Limb (tissue), 2 donors: ENCODE data around the gene ZNF431.
"Not testable (repeated sequence)": the region's sequence is repeated elsewhere in the genome, so short reads cannot be mapped to it uniquely, and the experiment has no call there.

Source experiments
- DNase-seq, 2 donors: peaks; one replicate each; pipeline ENCODE4 v3.0.0-alpha.2; 2016; ENCODE audit errors: extremely low spot score in 2 of 2

The ZNF431 gene

DNA sequence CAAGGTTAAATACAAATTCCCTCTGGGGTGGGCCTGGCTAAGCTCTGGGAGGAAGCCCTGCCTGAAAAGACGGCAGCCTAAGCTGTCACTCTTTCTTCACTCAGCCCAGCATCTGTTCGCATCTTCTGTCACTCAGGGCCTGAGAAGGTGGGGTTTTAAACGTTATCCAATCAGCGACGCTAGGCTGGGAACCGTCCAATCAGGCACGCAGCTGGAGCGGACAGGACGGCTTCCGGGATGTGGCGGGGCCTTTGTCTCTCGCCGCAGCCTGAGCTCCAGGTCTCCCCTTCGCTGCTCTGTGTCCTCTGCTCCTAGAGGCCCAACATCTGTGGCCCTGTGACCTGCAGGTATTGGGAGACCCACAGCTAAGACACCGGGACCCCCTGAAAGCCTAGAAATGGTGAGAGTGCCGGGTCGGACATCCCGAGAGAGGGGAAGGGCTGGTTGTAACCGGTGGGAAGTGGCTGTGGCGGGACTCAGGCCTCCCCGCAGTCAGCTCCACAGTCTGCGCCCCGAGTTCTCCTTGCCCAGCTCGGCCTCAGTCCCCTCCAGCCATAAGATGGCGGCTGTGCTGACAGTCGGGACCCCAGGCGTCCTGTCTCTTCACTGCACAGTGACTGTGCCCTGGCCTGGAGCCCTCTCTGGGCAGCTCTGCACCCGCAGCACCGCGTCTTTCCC lies at the start of gene ZNF431:
Gene ZNF431 (plus strand): TSS at position 254 of the 678 bp plus-strand sequence. CDS start 144 bp downstream, at position 398.
- peak; percentile 92 to 95 for DNase-seq

DNA sequence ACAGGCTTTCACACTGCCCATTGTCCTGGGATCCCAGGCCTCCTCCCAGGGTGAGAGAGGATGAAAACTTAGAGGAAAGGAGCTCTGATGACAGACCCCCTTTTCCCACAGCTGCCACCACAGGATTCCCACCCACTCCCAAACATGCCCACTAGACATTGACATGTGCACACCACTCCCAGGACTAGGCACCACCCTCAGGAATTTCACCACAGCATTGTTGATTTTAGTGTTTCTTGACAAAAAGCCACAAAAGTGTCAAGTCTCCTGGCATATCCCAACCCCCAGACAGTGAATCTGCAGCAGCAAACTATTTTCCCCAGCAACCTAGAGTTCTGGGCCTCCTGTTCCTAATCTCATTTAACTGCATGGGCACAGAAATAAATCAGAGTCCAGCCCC lies 49.7 kb upstream of the ZNF431 start:
- no peak for DNase-seq

DNA sequence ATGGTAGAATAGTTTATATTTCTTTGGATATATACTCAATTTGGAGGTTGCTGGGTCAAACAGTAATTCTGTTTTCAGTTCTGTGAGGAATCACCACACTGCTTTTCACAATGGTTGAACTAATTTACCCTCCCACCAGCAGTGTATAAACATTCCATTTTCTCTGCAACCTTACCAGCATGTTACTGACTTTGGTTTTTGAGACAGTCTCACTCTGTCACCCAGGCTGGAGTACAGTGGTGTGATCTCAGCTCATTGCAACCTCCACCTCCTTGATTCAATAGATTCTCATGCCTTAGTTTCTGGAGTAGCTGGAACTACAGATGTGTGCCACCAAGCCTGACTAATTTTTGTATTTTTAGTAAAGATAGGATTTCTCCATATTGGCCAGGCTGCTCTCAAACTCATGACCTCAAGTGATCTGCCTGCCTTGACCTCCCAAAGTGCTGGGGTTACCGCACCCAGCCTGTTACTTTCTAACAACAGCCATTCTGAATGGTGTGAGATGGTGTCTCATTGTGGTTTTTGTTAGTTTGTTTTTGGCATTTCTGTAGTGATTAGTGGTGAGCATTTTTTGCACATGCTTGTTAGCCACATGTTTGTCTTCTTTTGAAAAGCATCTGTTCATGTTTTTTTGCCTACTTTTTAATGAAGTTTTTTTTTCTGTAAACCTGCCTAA lies 47.4 kb upstream of the ZNF431 start:
- DNase-seq: no peak

DNA sequence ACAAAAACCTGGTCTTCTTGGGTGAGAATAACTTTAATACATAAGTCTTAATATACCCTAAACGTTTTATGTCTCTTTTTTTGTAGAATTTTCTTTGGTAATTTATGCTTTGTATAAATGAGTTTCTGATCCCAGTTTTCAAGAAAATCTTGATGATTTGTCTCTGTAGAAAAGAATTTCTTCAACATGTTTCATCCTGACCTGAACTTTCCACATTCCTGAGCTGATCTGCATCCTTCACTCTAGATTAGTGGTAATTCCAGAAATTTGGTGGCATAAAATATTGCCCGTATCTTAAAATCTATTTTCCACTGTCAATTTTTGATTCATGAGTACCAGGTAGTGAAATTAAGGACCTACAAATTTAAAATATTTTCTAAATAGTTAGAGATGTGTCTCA lies 43.5 kb upstream of the ZNF431 start:
- no peak for DNase-seq

DNA sequence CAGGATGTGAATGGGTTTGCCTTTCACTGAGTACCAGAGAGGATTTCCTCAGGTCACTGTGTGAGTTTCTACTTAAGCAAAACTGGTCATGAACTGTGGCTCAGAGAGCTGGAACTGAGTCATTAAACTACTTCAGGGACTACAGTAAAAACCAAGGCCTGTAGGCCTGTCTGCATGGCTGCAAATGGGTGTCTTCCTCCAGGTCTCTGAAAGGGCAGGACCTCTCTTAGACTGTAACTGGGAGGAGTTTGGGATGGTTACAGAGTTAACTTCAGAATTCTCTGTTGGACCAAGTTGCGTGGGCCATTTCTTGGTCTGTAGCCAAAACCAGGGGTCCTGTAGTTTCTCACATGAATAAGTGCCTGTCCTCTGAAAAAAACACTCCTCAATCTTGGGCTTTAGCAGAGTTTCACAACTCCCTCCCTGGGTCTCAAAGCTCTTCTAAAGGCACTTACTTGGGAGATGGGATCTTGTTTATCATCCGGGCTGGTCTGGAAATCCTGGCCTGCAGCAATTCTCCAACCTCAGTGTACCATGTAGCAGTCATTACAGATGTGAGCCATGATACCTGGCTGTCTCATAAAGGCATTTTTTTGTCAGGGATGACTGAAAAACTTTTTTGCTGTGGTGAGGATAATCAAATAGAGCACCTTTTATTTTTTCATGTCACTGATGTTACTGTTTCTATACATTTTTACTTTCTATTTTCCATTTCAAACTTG lies 40.2 kb upstream of the ZNF431 start:
- no peak for DNase-seq

DNA sequence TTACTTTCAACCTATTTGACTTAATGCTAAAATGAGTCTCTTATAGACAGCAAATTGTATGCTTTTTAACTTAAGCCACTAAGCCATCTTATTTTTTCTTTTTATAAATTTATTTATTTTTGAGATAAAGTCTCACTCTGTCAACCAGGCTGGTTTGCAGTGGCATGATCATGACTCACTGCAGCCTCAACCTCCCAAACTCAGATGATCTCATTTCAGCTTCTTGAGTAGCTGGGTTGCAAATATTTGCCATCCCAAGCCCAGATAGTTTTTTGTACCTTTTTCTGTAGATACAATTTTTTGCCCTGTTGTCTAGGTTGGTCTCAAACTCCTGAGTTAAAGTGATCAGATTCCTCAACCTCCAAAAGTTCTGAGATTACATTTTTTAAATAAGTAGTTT lies 32.7 kb upstream of the ZNF431 start:
- no peak for DNase-seq

DNA sequence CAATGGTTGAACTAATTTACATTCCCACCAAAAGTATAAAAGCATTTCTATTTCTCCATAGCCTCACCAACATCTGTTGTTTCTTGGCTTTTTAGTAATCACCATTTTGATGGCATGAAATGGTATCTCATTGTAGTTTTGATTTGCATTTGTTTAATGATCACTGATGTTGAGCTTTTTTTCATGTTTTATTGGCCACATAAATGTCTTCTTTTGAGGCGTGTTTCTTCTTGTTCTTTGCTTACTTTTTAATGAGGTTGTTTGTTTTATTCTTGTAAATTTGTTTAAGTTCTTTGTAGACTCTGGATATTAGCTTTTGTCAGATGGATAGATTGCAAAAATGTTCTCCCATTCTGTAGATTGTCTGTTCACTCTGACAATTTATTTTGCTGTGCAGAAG lies 31.7 kb upstream of the ZNF431 start:
- DNase-seq: no peak

DNA sequence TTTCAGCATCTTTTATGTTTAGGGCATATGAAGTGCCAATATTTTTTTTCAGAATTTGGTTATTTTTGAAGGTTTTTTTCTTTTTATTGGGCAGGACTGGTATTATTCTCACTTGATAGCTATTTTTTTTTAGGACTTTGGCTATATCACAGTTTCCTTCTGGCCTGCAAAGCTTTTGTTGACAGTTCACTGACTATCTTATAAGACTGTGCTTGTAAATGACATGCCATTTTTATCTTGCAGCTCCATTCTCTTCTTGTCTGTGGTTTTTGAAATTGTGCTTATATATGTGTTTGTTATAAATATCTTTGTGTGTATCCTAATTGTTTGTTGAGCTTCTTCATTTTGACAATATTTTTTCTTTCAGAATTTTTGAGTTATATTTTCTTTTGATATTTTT lies 26.4 kb upstream of the ZNF431 start:
- DNase-seq: no peak

DNA sequence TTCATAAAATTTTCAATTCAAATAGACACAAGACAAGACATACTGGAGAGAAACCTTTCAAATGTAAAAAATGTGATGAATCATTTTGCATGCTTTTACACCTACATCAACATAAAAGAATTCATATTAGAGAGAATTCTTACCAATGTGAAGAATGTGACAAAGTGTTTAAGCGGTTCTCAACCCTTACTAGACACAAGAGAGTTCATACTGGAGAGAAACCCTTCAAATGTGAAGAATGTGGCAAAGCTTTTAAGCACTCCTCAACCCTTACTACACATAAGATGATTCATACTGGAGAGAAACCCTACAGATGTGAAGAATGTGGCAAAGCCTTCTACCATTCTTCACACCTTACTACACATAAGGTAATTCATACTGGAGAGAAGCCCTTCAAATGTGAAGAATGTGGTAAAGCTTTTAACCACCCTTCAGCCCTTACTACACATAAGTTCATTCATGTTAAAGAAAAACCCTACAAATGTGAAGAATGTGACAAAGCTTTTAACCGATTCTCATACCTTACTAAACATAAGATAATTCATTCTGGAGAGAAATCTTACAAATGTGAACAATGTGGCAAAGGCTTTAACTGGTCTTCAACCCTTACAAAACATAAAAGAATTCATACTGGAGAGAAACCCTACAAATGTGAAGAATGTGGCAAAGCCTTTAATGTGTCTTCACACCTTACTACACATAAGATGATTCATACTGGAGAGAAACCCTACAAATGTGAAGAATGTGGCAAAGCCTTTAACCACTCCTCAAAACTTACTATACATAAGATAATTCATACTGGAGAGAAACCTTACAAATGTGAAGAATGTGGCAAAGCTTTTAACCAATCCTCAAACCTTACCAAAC lies 24.6 kb upstream of the ZNF431 start:
- no peak for DNase-seq

DNA sequence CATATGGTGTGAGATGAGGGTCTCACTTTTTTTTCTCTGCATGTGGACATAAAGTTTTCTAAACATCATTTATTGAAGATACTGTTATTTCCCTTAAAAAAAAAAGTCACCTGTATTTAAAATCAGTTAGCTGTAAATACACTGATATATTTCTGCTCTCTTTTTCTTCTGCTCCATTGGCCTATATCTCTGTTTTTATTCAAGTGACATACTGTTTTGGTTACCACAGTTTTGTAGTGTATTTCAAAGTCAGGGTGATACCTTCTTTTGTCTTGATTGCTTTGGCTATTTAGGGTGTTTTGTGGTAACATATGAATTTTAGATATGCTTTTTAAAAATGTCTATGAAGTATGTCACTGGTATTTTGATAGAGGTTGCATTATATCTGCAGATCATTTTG lies 15.8 kb upstream of the ZNF431 start:
- DNase-seq: no peak

DNA sequence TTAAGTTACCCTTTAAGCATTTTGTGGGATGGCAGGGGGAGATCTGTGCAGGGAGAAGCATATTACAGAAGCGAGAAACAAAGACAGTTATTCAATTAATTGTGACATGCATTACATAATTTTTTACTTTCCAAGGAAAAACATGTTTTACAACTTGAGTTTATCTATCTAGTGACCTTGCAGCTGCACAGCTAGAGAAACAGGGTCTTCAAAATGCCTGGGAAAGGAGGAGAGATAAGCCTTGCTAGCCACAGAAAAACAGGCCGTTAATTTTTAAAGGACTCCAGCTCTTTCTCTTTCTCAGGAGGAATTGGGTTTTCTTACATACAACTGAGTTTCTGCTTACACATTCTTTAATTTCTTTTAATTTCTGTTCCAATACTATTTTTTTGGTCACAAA lies 14.8 kb upstream of the ZNF431 start:
- DNase-seq: no peak

DNA sequence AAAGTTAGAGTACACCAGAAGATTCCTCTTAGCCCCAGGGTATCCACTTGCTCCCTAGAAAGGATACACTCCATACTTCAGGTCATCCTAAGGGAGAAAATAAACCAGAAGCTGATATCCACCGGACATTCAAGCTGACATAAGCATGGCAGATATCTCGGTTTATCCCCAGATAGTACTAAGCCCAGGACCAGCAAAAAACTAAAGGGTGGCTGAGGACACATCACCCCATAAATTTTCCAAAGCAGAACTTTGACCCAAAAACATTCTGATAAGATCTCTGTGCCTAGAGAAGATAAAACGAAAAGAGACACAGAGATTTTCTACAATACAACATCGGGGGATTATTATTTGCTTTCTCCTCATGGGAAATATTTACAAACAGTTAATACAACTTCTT lies 13.9 kb upstream of the ZNF431 start:
- no peak for DNase-seq

DNA sequence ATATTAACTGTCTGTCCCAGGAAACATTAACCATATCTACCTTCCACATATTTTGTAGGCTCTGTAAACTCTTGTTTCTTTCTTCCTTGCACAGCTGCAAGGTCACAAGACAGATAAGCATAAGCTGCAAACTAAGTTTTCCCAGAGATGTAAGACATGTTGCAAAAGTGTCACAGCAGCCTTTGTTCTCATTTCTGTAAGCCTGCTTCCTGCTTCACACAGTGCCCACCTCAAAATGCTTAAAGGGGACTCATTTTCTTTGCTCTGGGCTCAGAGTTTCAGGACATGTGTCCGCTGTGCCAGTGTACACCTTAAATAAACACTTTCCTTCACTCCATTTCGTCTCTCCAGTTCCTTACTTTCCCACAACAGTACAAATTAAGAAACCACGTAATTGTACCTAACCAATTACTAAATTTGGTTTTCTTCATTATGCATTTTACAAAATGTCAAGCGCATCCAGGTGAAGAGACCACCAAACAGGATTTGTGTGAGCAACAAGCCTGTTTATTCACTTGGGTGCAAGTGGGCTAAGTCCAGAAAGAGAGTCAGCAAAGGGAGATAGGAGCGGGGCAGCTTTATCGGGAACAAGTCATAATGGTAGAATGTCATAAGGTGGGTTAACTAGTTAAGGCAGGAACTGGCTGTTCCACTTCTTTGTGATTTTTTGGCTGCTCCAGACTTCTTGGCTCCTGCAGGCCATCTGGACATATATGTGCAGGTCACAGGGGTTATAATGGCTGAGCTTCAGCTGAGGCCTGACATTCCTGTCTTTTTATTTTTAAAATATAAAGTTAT lies 12.7 kb upstream of the ZNF431 start:
- no peak for DNase-seq

DNA sequence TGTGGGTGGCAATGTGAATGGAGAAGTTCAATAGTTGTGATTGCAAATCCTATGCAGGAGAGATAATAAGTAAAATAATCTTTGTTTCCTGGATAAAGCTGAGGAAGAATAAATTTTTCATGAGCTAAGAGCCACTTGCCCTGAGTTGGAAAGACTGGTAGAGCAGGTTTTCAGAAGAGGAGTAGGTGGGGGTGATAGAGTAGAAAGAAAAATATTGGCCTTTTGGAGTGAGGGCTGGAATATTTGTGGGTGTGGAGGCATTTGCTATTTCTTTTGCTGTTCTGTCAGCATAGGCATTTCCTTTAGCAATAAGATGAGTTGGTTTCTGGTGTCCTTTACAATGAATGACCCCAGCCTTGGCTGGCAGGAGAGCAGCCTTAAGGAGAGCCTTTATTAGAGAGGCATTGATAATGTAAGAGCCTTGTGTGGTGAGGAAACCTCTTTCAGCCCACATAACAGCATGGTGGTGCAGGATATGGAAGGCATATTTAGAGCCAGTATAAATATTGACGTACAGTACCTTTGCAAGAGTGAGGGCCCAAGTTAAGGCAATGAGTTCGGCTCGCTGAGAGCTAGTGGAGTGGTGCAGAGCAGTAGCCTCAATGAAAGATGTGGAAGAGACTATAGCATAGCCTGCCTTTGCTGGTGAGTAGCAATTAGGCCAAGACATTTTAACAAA lies 11.6 kb upstream of the ZNF431 start:
- DNase-seq: no peak

DNA sequence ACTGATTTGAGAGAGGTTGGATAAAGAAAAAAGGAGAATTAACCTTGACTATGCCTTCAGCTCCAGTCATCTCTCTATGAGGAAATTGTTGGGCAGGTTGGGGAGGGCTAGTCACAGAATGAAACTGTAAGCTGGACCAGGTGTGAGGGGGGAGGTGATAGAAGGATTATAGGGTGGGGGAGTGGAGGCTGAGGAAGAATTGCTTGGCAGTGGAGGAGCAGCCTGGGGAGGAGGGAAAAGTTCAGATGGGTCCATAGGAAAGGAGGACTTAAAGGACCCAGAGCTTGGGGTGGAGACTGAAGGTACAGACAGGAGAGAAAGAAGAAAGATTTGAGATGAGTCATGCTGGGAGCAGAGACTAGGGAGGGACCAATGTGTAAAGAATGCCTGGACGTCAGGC lies 8.2 kb upstream of the ZNF431 start:
- DNase-seq: no peak

DNA sequence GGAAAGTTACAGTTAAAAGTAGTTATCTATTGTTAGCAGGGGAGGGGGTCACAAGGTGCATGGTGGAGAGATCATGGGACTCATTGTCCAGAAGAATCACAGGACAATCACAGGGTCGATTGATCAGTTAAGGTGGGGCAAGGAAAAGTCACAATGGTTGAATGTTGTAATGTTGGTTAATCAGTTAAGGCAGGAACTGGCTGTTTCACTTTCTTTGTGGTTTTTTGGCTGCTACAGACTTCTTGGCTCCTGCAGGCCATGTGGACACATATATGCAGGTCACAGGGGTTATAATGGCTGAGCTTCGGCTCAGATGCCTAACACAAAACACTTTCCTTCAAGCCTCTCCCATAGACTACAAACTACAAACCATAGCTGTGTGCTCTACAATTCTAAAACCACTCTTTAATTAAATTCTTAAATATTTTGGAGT lies 6.9 kb upstream of the ZNF431 start:
- no peak for DNase-seq

DNA sequence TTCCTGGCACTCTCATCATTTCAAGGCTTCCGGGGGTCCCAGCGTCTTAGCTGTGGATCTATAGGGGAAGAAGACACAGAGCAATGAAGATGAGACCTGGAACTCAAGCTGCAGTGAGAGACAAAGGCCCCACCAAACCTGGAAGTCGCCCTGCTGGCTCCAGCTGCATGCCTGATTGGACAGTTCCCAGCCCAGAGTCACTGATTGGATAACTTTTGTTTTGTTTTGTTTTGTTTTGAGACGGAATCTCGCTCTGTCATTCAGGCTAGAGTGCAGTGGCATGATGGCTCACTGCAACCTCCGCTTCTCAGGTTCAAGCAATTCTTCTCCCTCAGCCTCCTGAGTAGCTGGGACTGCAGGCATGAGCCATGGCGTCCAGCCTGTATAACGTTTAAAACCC lies 6.4 kb upstream of the ZNF431 start:
- DNase-seq: no peak

DNA sequence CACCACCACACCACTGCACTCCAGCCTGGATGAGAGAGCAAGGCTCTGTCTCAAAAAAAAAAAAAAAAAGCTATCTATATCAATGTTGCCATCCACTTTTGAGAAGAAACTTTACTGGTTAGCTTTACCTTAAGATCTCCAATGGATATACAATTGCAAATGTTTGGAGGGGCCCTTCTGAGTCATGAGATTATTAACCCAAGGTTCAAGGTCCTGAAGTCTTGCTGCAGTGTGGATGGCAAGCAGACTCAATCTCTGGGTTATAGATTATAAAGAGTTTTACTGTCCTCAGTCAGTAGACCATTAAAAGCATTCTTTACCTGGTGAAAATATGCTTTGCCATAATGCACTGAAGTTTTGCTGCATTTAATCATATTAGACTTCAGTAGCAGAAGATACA lies 3.7 kb upstream of the ZNF431 start:
- no peak for DNase-seq

DNA sequence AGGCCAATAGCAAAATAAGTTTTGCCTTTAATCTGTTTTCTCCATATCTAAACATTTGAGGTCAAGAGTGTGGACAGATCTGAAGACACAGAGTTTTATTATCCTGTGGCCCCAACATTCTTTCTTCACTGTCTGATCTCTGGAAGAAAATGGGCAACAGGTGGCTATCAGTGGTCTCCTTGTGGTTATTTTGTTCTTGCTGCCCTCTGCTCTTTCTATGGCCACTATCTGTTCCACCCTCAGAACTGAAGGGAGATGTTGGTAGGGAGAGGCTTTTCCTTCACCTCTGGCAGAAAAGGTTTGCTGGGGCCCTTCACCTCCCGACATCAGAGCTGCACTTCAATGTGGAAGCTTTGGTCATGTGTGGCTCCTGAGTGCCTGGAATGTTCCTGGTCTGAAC lies 834 bp upstream of the ZNF431 start:
- not testable (repeated sequence) for DNase-seq

DNA sequence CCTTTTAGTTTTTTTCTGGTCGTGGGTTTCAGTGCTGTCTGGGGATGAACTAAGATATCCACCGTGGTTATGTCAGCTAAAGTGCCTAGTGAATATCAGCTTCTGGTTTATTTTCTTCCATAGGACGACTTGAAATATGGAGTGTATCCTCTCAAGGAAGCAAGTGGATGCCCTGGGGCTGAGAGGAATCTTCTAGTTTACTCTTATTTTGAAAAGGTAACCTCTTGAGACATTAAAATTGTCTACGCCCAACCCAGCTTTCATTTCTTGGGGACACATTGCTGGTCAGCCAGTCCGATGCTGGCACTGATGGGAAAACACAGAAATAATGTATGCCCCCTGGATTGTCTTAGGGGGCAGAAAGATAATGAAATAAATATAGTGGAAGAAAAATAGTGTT lies 1.6 kb downstream of the ZNF431 start:
- DNase-seq: no peak
